Heart left ventricle (tissue), 16 donors: Measurements from ENCODE around the gene TAMALIN. TPM values are rescaled to one million over a fixed set of nuclear protein-coding genes. Genes with fewer than 3 reads are reported as not detected.

Experiments used
- ATAC-seq, 4 donors: fragments of 200-7000 bp; cut with Tn5 transposase; one replicate each; pipeline ENCODE4 v1.9.1; 2020 to 2022; ENCODE audit warnings: moderate library complexity in 4 of 4, mild to moderate bottlenecking in 3 of 4, moderate number of reproducible peaks in 1 of 4
- DNase-seq, 5 donors: peaks; one replicate each; pipeline ENCODE4 v3.0.0-alpha.2; 2020
- H3K27ac ChIP-seq, 12 donors: fragments of 200-600 bp; sonication (generic) in 4 of 12; one replicate each; pipeline versions ENCODE4 v1.5.0 to v1.8.0; 2016 to 2022; ENCODE audit warnings: mild to moderate bottlenecking in 2 of 12
- H3K27me3 ChIP-seq, 9 donors: fragments of 200-600 bp; sonication (generic) in 2 of 9; one replicate each; pipeline versions ENCODE4 v1.5.1 to v1.8.0; 2016 to 2022; ENCODE audit warnings: mild to moderate bottlenecking in 3 of 9
- H3K36me3 ChIP-seq, 9 donors: fragments of 200-600 bp; sonication (generic) in 2 of 9; one replicate each; pipeline versions ENCODE4 v1.5.0 to v1.8.0; 2018 to 2022; ENCODE audit warnings: mild to moderate bottlenecking in 2 of 9
- H3K4me1 ChIP-seq, 12 donors: fragments of 200-600 bp; sonication (generic) in 4 of 12; one replicate each; pipeline versions ENCODE4 v1.5.0 to v1.8.0; 2016 to 2022; ENCODE audit warnings: mild to moderate bottlenecking in 3 of 12
- H3K4me3 ChIP-seq, 12 donors: fragments of 200-600 bp; sonication (generic) in 4 of 12; one replicate each; pipeline versions ENCODE4 v1.5.0 to v1.8.0; 2017 to 2022; ENCODE audit warnings: mild to moderate bottlenecking in 9 of 12, moderate library complexity in 4 of 12
- H3K9me3 ChIP-seq, 12 donors: fragments of 200-600 bp; sonication (generic) in 4 of 12; one replicate each; pipeline versions ENCODE4 v1.5.0 to v1.8.0; 2016 to 2022; ENCODE audit warnings: mild to moderate bottlenecking in 1 of 12
- CTCF ChIP-seq, 12 donors: fragments of 200-600 bp; sonication (generic) in 4 of 12; IDR thresholded peaks; one replicate each; pipeline versions ENCODE4 v1.5.0 to v1.8.0; 2018 to 2022; ENCODE audit warnings: antibody characterized with exemption in 12 of 12, mild to moderate bottlenecking in 5 of 12
- POLR2A ChIP-seq, 2 donors: fragments of 450-650 bp; IDR thresholded peaks; one replicate each; pipeline ENCODE4 v1.6.1; 2017; ENCODE audit warnings: antibody characterized with exemption in 2 of 2, mild to moderate bottlenecking in 2 of 2, moderate library complexity in 2 of 2
- WGBS, 4 donors: extraction: QIAGEN DNeasy Blood & Tissue Kit in 2 of 4; methylation state at CpG; one replicate each; pipeline versions ENCODE4 v1.1.5 to v1.1.7; 2013 to 2018; 5-methylcytosine and 5-hydroxymethylcytosine counted together
- intact Hi-C, 10 donors: fragments of 100-400 bp; cut with DNase I; formaldehyde crosslinking; loops; one replicate each; pipeline versions ENCODE4 v1.11.1 to v1.14.2; 2022
- polyA plus RNA-seq, 2 donors: library from polyadenylated mRNA; stranded (reverse); fragments of 200-250 nt; gene quantifications; one replicate each; pipeline ENCODE4 v1.2.3, GENCODE V29; 2013
- total RNA-seq, 9 donors: library from RNA; depleted of rRNA in 2 of 9; stranded (reverse); fragments of >200 nt in 2 of 9; fragmentation: NEBNext Ultra II Directional in 3 of 9; extraction: Animal tissue kit (Norgen Biotek cat#: 25700) in 3 of 9; gene quantifications; one replicate each; pipeline versions ENCODE4 v1.1.0 to v1.2.4, GENCODE V29; 2016 to 2023
- donor health status: ischemic (EF 13 %, LVEDD 7.1; RV severe dilation, severe dysfunction).
- donor health status: healthy with polysubstance abuse.
- donor health status: DM: no; HTN: yes; CAD: no.
- donor health status: DM: no; HTN: no; CAD: no.
- donor health status: ischemic (EF 25% LVEDD 6.9; RV normal size, moderate dysfunction).
- donor health status: ischemic (EF 25% LVEDD 5.7; RV mildly dilated, moderate dysfunction).
- donor health status: healthy.
- donor health status: DM: yes; HTN: yes; CAD: no.
- donor health status: ischemic (EF 35%, LVEDD 5.7; RV mildly dilated, moderate dysfunction).
- donor health status: nonischemic (EF 11% LVEDD 7.7; RV severe dilation, severe dysfunction).
- donor health status: DM: yes; HTN: yes; CAD: no.
- donor health status: PGD.
- donor health status: ischemic (EF 29% LVEDD 5.4; RV normal size, mild dysfunction).
- donor health status: nonischemic (EF 23%, LVEDD 6.1; RV moderate dilation, normal function).

The TAMALIN gene
- total and polyA plus RNA-seq, 11 donors = 12.9 to 38.0 (median 17.8) TPM

- no peak for ATAC-seq
- 93 to 95% (median 94%) methylated on average over 8 of the region's 8 CpGs for WGBS, 4 donors
- Histone ChIP-seq H3K27me3 (no peaks in the 10 kb centered on the region), H3K27ac (no peak overlapping the region), H3K9me3 (no peaks in the 10 kb centered on the region), H3K4me3 (no peak overlapping the region), H3K4me1 (no peaks in the 10 kb centered on the region), H3K36me3 (peaks cover 0 to 88% (median 77%) of the 10 kb centered on the region in 9 donors)
- no peak for TF ChIP-seq POLR2A (IDR thresholded peaks at IDR 0.05)
- TF ChIP-seq CTCF (IDR thresholded peaks at IDR 0.05) = no peak
- no peak for DNase-seq
- intact Hi-C loops = loop anchor here in 2 of 10 donors (10.0 kb wide), 1 partner anchor 562 kb away; the partner anchor contains the start of gene SLC4A8 (in 2 of the 2)
Observed at GRCh38 chr12:51986834-51987233, 19.9 kb upstream of the TAMALIN start.

GRCh38 chr12:51992246-51992645, 14.5 kb upstream of the TAMALIN start:
- 87 to 91% (median 89%) methylated on average over 5 of the region's 5 CpGs for WGBS, 4 donors
- Histone ChIP-seq H3K9me3 (no peaks in the 10 kb centered on the region), H3K27me3 (no peaks in the 10 kb centered on the region), H3K4me3 (no peak overlapping the region), H3K27ac (no peak overlapping the region), H3K36me3 (peaks cover 0 to 76% (median 58%) of the 10 kb centered on the region in 9 donors), H3K4me1 (peaks cover 0 to 2% (median 0%) of the 10 kb centered on the region in 12 donors)
- DNase-seq = no peak
- ATAC-seq = no peak
- intact Hi-C loops = loop anchor here in 2 of 10 donors (2.0 to 5.0 kb wide), 2 partner anchors 33 to 130 kb away; no protein-coding TSS in a partner anchor
- TF ChIP-seq POLR2A (IDR thresholded peaks at IDR 0.05) (no peak), CTCF (IDR thresholded peaks at IDR 0.05) (no peak)

- H3K9me3 ChIP-seq = no peaks in the 10 kb centered on the region
- 84 to 94% (median 93%) methylated on average over 11 to 17 of the region's 17 CpGs for WGBS, 4 donors
- H3K4me1 ChIP-seq = peaks cover 0 to 2% (median 0%) of the 10 kb centered on the region in 12 donors
- no peak overlapping the region for H3K27ac ChIP-seq
- peaks cover 0 to 70% (median 46%) of the 10 kb centered on the region in 9 donors for H3K36me3 ChIP-seq
- no peak for TF ChIP-seq CTCF (IDR thresholded peaks at IDR 0.05)
- no peak for TF ChIP-seq POLR2A (IDR thresholded peaks at IDR 0.05)
- no peaks in the 10 kb centered on the region for H3K27me3 ChIP-seq
- no peak overlapping the region for H3K4me3 ChIP-seq
- DNase-seq (no peak), ATAC-seq (no peak)
- intact Hi-C loops = loop anchor here in 2 of 10 donors (2.0 to 5.0 kb wide), 2 partner anchors 22 to 128 kb away; no protein-coding TSS in a partner anchor
Observed at GRCh38 chr12:51994539-51994820, 12.3 kb upstream of the TAMALIN start.

DNA sequence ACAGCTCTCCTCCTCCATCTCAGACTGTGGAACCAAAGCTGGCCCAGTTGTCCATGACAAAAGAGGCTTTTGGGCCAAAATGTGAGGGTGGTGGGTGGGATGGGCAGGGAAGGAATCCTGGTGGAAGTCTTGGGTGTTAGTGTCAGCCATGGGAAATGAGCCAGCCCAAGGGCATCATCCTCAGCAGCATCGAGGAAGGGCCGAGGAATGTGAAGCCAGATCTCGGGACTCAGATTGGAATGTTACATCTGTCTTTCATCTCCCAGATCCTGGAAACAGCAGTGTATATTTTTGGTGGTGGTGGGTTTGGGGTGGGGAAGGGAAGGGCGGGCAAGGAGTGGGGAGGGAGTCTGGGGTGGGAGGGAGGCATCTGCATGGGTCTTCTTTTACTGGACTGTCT, 11.8 kb upstream of the TAMALIN start:
- H3K4me3 ChIP-seq = no peak overlapping the region
- H3K4me1 ChIP-seq = peaks cover 0 to 2% (median 0%) of the 10 kb centered on the region in 12 donors
- WGBS, 4 donors = 62 to 83% (median 76%) methylated on average over 4 of the region's 4 CpGs
- peaks cover 0 to 65% (median 46%) of the 10 kb centered on the region in 9 donors for H3K36me3 ChIP-seq
- no peak for ATAC-seq
- TF ChIP-seq CTCF (IDR thresholded peaks at IDR 0.05) = no peak
- no peak for TF ChIP-seq POLR2A (IDR thresholded peaks at IDR 0.05)
- intact Hi-C loops = loop anchor here in 2 of 10 donors (2.0 to 5.0 kb wide), 2 partner anchors 22 to 127 kb away; no protein-coding TSS in a partner anchor
- H3K9me3 ChIP-seq = no peaks in the 10 kb centered on the region
- H3K27ac ChIP-seq = no peak overlapping the region
- DNase-seq = no peak
- no peaks in the 10 kb centered on the region for H3K27me3 ChIP-seq
